GM12801 (cell line): Measurements from ENCODE around the gene HLA-DMB.

Source experiments
- TF ChIP-seq, protein P1 (sequence below): IDR thresholded peaks from one replicate; pipeline ENCODE4 v1.5.1; 2011; ENCODE audit warnings: control low read depth; ENCODE audit not compliant: insufficient read length; ENCODE audit errors: extremely low read depth

Gene HLA-DMB

DNA sequence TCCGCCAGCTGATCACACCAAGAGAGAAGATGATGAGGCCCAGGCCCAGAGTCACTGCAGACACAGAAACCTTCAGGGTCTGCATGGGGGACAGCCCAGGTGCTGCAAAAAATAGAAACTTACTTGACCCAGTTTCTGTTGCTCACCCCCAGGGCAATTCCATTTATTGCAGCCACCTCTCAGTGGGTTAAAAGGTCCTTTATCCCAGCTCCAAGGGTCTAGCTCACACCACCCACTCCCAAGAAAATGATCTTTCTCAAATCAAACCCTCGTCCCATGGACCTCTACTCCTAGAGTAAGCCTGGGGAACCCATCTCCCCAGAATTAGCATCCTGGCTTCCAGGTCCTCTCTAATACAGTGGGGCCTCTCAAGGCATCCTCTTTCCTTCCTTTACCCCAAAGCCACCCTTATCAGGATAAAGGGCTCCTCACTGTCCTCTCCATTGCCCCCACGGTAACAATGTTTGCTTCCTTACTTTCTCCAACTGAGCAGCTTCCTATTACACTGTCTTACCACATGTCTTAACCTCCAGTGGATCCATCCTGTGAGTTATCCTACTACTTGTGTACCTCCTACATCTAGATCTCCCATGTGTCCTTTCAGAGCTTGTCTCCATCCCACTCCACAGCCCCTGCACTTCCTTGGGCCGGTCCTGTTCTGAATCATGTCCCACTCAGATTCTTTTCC, 5.1 kb downstream of the HLA-DMB start:
- TF ChIP-seq, protein P1, sequence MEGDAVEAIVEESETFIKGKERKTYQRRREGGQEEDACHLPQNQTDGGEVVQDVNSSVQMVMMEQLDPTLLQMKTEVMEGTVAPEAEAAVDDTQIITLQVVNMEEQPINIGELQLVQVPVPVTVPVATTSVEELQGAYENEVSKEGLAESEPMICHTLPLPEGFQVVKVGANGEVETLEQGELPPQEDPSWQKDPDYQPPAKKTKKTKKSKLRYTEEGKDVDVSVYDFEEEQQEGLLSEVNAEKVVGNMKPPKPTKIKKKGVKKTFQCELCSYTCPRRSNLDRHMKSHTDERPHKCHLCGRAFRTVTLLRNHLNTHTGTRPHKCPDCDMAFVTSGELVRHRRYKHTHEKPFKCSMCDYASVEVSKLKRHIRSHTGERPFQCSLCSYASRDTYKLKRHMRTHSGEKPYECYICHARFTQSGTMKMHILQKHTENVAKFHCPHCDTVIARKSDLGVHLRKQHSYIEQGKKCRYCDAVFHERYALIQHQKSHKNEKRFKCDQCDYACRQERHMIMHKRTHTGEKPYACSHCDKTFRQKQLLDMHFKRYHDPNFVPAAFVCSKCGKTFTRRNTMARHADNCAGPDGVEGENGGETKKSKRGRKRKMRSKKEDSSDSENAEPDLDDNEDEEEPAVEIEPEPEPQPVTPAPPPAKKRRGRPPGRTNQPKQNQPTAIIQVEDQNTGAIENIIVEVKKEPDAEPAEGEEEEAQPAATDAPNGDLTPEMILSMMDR: no peak

DNA sequence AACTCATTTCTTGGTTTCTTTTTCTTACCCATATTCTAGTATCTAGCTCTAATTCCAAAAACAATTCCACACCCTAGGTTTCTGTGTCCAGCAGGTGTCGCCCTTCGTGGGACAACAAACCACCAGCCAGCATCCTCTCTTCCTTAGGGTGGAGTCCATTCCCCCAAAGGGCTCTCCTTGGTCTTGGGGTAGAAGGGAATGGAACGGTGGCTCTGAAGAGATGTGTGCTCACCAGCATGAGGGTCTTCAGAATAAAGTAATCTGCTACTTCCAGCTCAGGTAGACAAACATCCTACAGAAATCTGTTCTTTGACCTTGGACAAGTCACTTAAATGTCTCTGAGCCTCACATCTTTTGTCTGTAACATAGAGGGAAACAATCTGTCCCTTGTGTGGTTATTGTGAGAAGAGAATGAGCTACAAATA, 7.2 kb downstream of the HLA-DMB start:
- TF ChIP-seq, protein P1: no peak

DNA sequence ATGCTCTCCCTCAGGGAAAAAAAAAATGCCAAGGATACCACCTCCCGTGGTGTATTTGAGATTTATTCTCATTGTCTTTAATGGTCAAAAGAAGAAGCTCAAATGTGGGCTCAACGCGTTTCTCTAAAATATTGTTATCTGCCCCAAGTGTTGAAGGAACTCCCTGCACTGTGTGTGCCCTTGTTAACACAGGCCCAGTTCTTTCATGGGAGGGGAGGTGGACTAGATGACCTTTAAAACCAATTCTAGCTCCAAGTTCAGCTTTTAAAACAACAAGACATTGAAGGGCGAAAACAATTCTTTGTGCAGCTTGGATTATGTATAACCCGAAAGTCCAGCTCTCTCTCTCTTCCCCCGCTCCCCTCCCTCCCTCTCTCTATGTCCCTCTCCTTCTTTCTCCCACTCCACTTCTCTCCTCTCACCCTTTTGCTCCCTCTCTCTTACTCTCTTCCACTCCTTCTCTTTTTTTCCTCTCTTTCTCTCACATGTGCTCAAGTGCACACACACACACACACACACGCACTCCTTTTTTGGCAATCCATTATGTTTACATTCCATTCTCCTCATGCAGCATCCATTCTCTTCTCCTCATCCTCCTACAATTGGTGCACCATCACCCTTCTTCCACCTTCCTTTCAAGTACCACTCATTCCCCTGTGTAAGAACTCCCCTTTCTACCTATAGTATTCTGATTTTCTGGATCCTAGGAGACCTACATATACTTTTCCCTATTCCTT, 8.5 kb downstream of the HLA-DMB start:
- TF ChIP-seq, protein P1: no peak

DNA sequence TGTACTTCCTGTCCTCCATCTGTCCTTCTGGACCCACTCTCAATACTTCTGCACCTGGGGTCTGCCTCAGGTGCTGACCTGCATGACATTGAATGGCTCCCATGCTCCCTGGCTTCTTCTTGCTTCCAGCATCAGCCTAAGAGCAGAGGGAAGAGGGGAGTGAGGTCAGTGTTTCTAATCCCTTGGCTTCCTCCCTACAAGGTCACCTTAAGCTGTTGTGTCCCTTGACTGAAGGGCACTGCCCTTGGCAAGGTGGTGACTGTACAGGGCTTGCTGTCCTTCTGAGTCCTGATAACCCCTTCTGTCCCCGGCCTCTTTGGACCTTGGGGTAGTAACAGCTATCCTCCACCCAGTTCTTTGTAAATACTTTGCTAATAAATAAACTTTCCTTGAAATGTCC, 9.6 kb downstream of the HLA-DMB start:
- TF ChIP-seq, protein P1: no peak

GRCh38 chr6:32922083-32922482, 18.7 kb downstream of the HLA-DMB start:
- TF ChIP-seq, protein P1: no peak

- TF ChIP-seq, protein P1: no peak
Observed at GRCh38 chr6:32920715-32921114, 20.1 kb downstream of the HLA-DMB start.

DNA sequence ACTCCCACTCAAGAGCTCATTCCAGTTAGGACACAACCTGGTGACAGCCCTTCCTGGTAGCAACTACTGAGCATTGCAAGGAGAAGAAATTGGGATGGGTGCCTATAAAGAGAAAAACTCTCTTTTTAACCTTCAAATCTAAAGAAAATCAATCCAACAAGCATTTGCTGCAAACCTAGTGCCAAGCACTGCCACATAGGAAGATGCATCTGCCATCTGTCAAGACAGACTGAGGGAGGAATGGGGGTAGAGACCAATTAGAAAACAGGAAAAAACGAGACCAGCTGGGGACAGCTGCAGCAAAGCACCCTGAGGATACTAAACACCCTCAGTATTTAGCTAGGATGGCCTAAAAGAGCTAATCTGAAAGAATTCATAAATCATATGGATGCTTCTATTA, 27.9 kb downstream of the HLA-DMB start:
- TF ChIP-seq, protein P1: no peak
